ENCODE measurements around the gene CYP17A1. TPM values are rescaled to one million over a fixed set of nuclear protein-coding genes. Genes with fewer than 3 reads are reported as not detected.

CYP17A1 gene
- total and polyA plus RNA-seq, 9 donors, result 0.40 to 348 (median 6.3) TPM; not detected in 1

DNA sequence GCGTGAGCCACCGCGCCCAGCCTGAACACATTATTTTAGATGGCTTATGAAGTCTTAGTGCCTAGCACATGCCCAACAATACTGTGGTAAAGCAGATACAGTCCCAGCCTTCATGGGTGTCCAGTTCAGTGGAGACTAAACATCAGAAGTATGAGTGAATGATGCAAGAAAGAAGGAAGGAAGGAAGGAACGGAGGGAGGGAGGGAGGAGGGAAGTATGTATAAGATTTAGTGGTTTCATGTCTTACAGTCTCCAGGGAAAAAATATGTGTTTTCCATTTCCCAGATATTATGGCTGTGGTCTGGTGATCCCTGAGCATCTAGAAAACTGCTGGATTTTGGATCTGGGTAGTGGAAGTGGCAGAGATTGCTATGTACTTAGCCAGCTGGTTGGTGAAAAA, 35.0 kb upstream of the CYP17A1 start:
- Histone ChIP-seq H3K4me3 (no peak overlapping the region), H3K9me3 (no peaks in the 10 kb centered on the region), H3K27me3 (no peaks in the 10 kb centered on the region), H3K36me3 (no peaks in the 10 kb centered on the region), H3K4me1 (ENCODE audit: insufficient read depth) (peaks cover 2% of the 10 kb centered on the region), H3K27ac (no peak overlapping the region)
- WGBS, 3 donors, result 84 to 89% (median 89%) methylated on average over 4 of the region's 4 CpGs
- no peak for TF ChIP-seq POLR2A (IDR thresholded peaks at IDR 0.05)
- TF ChIP-seq, protein P1, sequence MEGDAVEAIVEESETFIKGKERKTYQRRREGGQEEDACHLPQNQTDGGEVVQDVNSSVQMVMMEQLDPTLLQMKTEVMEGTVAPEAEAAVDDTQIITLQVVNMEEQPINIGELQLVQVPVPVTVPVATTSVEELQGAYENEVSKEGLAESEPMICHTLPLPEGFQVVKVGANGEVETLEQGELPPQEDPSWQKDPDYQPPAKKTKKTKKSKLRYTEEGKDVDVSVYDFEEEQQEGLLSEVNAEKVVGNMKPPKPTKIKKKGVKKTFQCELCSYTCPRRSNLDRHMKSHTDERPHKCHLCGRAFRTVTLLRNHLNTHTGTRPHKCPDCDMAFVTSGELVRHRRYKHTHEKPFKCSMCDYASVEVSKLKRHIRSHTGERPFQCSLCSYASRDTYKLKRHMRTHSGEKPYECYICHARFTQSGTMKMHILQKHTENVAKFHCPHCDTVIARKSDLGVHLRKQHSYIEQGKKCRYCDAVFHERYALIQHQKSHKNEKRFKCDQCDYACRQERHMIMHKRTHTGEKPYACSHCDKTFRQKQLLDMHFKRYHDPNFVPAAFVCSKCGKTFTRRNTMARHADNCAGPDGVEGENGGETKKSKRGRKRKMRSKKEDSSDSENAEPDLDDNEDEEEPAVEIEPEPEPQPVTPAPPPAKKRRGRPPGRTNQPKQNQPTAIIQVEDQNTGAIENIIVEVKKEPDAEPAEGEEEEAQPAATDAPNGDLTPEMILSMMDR (IDR thresholded peaks at IDR 0.05), result no peak
- no peak for TF ChIP-seq EP300 (IDR thresholded peaks at IDR 0.05)
- no peak for DNase-seq
- intact Hi-C loops (cut with DNase I), result no loop called here

DNA sequence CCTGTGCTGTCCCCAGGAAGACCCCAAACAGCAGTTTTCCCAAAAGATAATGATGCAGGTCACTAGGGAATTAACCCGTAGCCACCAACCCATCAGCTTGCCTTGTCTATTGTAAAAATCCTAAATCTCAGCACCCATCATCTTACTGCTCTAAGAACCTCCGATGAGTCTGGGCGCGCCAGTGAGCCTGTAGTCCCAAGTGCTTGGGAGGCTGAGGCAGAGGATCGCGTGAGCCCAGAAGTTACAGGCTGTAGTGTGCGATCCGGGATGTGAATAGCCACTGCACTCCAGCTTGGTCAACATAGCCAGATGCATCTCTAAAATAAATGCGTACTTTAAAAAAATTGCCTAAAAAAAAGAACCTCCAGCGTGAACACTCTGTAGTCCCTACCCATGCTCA, 33.0 kb upstream of the CYP17A1 start:
- WGBS, 3 donors, result 85 to 88% (median 88%) methylated on average over 10 of the region's 10 CpGs
- Histone ChIP-seq H3K36me3 (no peaks in the 10 kb centered on the region), H3K9me3 (no peaks in the 10 kb centered on the region), H3K4me3 (peak overlapping the region; percentile 61), H3K4me1 (ENCODE audit: insufficient read depth) (peaks cover 2% of the 10 kb centered on the region), H3K27ac (no peak overlapping the region), H3K27me3 (no peaks in the 10 kb centered on the region)
- intact Hi-C loops (cut with DNase I), result no loop called here
- no peak for TF ChIP-seq POLR2A (IDR thresholded peaks at IDR 0.05)
- TF ChIP-seq, protein P1 (IDR thresholded peaks at IDR 0.05), result no peak
- TF ChIP-seq EP300 (IDR thresholded peaks at IDR 0.05), result no peak
- no peak for DNase-seq

DNA sequence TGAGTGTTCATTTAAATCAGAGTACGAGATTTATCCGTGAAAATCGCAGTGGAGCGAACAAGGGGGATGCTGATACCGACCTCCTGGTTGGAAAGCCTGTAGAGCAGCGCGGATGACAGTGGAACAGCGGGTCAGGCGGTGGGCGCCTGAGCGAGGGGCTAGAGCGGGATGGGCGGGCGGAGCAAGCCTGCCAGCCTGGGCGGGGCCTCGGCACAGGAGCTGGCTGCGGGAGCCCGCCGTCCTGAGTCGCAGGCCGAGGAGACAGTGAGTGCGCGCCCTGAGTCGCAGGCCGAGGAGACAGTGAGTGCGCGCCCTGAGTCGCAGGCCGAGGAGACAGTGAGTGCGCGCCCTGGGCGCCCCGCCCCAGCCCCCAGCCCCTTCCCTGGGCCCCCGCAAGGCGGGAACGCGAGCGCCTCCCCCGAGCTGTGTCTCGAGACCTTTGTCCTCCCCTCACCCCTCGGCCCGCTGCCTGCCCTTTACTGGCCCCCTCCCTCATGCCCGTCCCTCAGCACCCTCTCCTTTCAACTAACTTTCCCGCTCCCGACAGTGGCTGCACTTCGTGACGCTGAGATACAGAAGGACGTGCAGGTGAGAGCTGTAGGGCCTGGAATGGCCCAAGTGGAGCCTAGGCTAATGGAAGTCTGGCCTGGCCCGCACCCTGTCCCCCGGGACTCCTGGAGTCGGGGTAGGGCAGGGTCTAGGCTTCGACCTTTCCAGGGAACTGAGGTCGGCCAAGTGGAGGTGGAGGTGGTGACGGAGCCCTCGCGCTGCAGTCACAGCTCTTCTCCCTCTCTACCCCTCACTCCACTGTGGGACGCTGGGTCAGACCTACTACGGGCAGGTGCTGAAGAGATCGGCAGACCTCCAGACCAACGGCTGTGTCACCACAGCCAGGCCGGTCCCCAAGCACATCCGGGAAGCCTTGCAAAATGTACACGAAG, 32.3 kb upstream of the CYP17A1 start, which contains the start of gene AS3MT:
Gene AS3MT (plus strand): TSS at position 213 of the 941 bp plus-strand sequence. CDS start 123 bp downstream, at position 336.
- intact Hi-C loops (cut with DNase I), result no loop called here
- DNase-seq, result peak; percentile 52 to 75 (median 57)
- H3K4me1 ChIP-seq (ENCODE audit: insufficient read depth), result peaks cover 2% of the 10 kb centered on the region
- peak within 1 kb of the TSS in 1 of 2 donors; percentile 21 for H3K27ac ChIP-seq
- no peaks in the 10 kb centered on the region for H3K27me3 ChIP-seq
- H3K9me3 ChIP-seq, result no peaks in the 10 kb centered on the region
- no peaks in the 10 kb centered on the region for H3K36me3 ChIP-seq
- WGBS, 3 donors, result 5 to 8% (median 6%) methylated on average over 51 to 63 of the region's 63 CpGs
- TF ChIP-seq EP300 (IDR thresholded peaks at IDR 0.05), result no peak
- TF ChIP-seq, protein P1 (IDR thresholded peaks at IDR 0.05), result no peak
- no peak for TF ChIP-seq POLR2A (IDR thresholded peaks at IDR 0.05)
- H3K4me3 ChIP-seq, result peak within 1 kb of the TSS; percentile 61

DNA sequence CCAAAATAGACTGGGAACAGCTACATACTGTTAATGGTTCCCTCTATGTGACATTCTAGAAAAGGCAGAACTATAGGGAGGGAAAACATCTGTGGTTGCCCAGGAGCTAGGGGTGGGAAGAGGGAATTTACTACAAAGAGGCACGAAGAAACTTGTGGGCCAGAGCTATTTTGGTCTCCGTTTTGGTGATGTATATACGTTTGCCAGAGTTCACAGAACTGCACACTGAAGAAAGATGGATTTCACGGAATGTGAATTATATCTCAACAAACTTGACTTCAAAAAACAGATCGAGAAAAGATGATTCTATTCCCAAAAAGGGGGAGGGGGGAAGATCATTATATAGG, 31.7 kb upstream of the CYP17A1 start:
- intact Hi-C loops (cut with DNase I), result no loop called here
- 6 to 8% (median 8%) methylated on average over 5 of the region's 5 CpGs for WGBS, 3 donors
- peak overlapping the region in 1 of 2 donors; percentile 21 for H3K27ac ChIP-seq

More for the DNA sequence above, 31.7 kb upstream of the CYP17A1 start:
- no peaks in the 10 kb centered on the region for H3K9me3 ChIP-seq
- no peak for TF ChIP-seq EP300 (IDR thresholded peaks at IDR 0.05)
- TF ChIP-seq, protein P1 (IDR thresholded peaks at IDR 0.05), result no peak
- TF ChIP-seq POLR2A (IDR thresholded peaks at IDR 0.05), result no peak
- no peaks in the 10 kb centered on the region for H3K36me3 ChIP-seq
- H3K4me3 ChIP-seq, result peak overlapping the region; percentile 61
- no peak for DNase-seq
- peaks cover 2% of the 10 kb centered on the region for H3K4me1 ChIP-seq (ENCODE audit: insufficient read depth)
- H3K27me3 ChIP-seq, result no peaks in the 10 kb centered on the region

All from ovary (tissue), 9 donors.